SKM-1 (cell line): ENCODE results near the gene GLTPD2.
"Not testable (repeated sequence)": the region's sequence is repeated elsewhere in the genome, so short reads cannot be mapped to it uniquely, and the experiment has no call there.

Experiments used
- DNase-seq: peaks from one replicate; lab custom pipeline; 2025; ENCODE audit not compliant: unreplicated experiment; lab: John Stamatoyannopoulos, UW

The GLTPD2 gene

GRCh38 chr17:4807605-4808377, 19.0 kb downstream of the GLTPD2 start:
- no peak for DNase-seq

GRCh38 chr17:4808378-4808767, 19.6 kb downstream of the GLTPD2 start:
- DNase-seq: no peak

DNA sequence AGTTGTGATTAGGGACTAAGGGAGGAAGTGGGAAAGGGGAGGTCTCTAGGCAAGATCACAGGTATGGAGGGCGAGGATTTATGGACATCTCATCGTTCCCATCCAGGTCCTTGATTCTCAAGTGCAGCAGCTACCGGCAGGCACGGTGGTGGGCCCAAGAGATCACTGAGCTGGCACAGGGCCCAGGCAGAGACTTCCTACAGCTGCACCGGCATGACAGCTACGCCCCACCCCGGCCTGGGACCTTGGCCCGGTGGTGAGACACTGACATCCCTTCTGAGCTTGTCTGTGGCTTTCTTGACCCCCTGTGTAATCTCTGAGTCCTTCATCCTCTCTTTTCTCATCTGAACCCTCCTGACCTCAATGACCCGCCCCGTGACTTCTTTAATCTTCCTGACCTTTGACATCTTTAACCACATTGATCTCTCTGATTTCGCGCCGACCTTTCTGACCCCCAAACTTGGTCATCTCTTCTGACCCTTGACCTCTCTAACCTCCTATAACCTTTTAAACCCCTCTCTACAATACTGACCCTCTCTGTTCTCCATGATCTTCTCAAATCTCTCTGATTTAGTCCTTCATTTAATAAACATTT, 22.0 kb downstream of the GLTPD2 start:
- no peak for DNase-seq

GRCh38 chr17:4811471-4811870, 22.7 kb downstream of the GLTPD2 start:
- DNase-seq: no peak

- no peak for DNase-seq
Measured at GRCh38 chr17:4812690-4813089, 23.9 kb downstream of the GLTPD2 start.

DNA sequence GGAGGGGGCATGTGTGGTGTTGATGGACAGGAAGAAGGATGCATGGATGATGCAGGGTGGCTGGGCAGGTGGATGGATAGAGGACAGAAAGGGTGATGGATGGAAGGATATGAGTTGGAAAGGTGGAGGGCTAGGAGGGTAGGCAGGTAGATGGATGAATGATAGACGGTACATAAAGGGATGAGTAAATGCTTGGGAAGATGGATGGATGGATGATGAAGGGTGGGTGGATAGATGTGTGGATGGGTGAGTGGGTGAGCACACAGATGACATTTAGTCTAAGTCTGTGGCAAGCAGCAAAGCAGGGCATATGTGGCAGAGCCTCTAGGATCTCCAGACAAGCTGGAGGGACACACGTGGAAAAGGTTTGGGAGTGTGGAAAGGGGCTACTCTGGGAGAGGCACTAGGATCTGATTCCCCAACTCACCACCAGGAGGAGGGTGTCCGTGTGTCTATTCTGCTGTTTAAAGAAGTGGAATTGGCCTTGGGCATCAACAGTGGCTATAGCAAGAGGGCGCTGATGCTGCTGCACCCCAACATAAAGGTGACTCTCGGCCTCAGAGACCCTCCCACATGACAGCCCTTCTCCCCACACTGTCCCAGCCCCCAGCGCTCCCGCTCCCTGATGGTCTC, 26.4 kb downstream of the GLTPD2 start:
- no peak for DNase-seq

DNA sequence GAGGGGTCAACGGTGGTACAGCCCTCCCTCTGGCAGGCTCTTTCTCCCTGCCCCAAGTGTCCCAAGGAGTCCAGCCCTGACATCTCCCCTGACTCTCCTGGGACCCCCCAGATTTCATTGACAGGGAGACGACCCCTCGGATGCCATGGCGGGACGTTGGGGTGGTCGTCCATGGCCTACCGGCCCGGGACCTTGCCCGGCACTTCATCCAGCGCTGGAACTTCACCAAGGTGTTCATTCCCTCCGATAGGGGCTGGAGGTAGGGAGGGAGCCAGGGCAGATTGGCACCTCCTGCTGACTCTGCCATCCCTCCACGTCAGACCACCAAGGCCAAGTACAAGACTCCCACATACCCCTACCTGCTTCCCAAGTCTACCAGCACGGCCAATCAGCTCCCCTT, 28.1 kb downstream of the GLTPD2 start:
- DNase-seq: no peak

DNA sequence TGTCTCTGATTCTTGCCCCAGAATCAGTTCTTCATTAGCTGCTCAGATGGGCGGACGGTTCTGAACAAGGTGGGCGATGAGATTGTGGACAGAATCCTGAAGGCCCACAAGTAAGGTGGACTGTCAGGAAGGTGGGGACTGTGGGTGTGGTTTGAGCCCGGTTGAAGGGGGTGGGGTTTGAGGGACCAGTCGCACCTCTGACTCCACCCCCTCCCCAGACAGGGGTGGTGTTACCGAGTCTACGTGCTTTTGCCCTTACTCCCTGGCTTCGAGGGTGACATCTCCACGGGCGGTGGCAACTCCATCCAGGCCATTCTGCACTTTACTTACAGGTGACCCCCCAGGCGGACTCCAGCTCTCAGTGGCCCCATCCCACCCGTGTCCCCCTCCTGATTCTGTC, 29.5 kb downstream of the GLTPD2 start:
- no peak for DNase-seq

GRCh38 chr17:4822835-4823234, 34.1 kb downstream of the GLTPD2 start:
- DNase-seq: no peak

DNA sequence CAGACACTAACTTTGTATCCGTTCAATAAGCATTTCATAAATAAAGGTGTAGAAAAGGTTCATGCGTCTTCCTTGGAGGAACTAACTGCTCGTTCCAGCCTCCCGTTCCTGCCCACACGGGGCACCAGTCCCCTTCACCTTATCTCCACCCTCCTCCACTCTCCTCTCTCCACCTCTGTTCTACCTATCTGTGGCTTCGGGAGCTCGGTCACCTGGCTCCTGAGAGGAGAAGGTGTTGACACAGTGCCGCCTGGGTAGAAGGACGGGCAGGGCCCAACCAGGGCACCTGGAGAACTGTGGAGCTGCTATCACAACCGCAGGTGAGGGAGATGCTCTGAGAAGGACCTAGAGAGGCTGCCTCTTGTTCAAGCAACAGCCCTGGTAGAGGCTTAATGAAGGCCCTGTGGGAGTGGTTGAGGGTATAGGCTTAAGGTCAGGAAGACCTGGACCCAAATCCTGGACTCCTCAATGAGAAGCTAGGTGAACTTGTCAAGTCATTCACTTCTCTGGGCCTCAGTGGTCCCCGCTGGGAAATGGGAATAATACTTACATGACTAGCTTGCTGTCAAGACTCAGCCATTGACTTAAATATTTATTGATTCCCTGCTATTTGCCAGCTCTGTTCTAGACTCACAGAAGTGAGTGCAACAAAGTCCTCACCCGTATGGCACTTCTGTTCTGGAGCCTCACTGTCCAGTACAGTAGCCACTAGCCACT, 34.8 kb downstream of the GLTPD2 start:
- DNase-seq: no peak

GRCh38 chr17:4827399-4827798, 38.6 kb downstream of the GLTPD2 start:
- no peak for DNase-seq

DNA sequence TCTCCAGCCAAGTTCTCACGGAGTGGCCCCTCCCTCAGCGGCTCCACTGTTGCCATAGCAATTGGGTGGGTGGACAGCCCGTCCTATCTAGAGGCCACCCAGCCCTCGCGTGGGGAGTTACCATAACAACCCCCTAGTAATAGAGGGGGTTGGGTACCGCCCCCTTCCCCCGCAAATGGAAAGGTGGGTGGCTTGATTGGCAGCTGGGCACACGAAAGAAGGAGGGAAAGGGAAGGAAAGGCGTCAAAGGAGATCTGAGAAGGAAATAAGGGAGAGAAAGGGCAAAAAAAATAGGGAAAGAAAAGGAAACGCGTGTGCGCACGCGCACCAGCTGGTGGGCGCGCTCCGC, 44.0 kb downstream of the GLTPD2 start:
- DNase-seq: not testable (repeated sequence)

DNA sequence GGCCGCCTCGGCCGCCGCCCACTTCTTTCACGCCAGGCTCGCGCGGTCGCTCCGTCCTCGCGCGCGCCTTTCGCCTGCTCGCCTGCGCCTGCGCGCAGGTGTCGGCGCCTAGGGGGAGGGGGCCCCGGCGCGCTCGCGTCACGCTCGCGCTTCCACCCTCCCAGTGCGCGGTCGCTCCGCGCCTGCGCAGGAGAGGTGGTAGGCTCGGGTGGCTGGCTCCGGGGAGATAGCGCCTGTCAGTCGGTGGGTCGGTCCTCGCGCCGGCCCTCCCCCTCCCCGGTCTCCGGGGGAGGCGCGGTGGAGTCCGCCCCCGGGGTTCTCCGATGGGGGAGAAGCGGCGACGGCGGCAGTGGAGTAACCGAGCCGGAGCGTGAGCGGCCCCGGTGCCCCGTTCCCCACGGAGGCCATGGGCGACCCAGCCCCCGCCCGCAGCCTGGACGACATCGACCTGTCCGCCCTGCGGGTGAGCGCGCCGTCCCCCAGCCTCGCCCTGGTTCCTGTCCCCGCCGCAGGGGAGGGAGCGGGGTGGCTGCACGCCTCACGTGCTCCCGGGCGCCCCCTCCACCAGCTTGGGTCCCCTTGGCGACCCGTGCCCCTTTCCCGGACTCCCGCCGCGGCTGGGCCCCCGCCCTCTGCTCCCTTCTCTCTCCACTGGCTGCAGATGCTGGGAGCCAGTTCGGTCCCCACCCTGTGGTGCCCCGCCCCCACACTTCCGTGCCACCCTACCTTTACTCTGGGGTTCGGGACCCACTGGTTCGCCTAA, 44.6 kb downstream of the GLTPD2 start, which contains the start of gene MINK1:
MINK1 (plus strand) TSS at position 163 of the 763 bp plus-strand sequence; CDS start at position 407, 244 bp downstream.
- peak; percentile 23 for DNase-seq

DNA sequence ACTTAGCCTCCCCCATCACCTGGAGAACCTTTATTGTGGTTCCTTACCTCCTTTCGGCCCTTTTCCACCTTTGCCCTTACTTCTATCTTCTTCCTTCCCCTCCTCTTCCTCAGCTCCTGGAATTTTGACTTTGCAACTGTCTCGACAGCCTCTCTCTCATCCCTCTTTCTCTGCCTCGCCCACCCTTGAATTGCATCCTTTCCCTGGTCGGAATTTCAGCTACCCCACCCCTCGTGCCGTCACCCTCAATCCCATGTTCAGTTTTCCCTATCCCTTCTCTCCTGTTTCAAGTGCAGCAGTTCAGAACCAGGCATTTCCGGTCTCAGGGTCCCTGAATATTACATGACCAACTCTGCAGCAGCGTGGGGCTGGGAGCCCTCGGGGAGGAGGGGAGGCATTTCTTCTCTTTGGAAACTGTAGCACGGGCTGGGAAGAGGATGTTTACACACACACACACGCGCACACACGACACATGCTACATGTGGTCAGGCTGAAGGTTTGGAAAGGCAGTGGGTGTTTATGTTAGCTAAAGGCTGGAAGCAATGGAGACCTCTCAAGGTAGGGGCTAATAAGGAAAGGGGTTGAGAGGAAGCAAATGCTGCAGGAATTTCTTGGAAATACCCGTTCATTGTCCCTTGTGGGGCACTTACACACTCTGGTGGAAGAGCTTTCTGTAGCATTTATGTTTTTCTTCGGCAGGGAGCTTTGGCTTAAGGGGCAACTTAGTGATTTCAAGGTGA, 45.3 kb downstream of the GLTPD2 start:
- no peak for DNase-seq

DNA sequence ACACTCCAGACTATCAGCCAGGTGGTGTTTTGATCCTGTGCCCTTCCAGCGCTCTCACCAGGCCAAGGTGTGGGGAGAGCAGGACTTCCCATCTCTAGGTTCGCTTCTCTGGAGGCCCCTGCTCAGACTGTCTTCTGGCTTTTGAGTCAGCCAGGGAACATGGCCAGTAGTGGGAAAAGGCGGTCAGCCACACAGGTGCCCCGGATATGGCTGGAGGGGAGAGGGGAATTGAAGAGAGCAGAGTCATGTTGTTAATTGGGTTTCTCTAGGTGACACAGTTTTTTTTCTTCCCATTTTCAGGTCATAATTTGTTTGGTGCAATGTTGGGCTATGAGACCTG, 45.9 kb downstream of the GLTPD2 start:
- DNase-seq: no peak

DNA sequence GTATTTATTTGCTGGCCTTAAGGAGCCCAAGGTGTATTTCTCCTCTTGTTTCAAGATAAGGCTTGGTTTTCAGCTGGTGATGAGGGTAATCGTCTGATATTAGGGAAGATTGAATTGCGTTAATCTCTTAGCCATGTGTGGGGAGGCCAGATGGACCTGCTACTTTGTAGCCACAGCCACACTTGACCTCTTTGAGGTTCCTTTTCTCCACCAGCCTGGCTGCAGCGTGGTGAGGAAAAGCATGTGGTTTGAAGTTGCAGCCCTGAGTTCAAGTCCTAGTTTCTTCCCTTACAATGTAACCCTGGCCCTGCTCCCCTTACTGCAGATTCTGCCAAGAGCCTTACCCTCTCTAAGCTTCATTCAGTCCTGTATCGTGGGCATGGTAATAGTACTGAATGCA, 47.5 kb downstream of the GLTPD2 start:
- no peak for DNase-seq

DNA sequence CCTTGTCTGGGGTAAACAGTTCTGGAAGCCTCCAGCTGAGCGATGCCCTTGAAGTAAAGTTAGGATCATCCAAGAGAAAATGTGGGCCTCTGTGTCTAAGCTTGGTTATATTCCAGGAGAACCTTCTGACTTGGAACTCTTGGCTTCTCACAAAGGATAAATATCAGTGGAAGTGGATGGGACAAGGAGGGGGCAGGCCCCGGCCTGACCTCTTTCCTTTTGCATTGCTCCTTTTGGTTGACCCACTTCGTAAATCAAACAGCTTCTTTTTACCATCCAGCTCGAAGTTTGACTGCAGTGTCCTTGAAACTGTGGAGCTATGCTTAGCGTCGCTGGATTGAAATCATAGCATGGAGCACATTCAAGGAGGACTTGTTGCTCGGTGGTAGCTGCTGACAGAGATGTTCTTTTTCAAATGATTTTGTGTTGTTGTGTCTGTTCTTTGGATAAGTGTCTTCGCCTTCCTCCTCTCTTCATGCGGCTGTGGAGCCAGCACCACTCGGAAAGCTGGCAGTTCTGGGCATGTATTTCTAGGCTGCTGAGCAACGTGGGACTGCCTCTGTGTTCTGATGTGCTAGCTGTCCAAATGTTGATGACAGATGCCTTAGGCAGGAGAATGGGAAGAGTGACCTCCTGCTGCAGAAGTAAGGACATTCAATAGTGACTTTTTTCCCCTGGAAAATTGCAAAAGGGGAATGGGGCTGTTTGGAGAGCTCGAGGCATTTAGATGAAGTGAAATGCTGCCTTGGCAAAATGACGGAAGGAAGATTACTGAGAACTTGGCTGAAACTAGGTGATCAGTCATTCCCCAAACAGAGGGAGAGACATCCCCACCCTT, 48.9 kb downstream of the GLTPD2 start:
- DNase-seq: no peak

DNA sequence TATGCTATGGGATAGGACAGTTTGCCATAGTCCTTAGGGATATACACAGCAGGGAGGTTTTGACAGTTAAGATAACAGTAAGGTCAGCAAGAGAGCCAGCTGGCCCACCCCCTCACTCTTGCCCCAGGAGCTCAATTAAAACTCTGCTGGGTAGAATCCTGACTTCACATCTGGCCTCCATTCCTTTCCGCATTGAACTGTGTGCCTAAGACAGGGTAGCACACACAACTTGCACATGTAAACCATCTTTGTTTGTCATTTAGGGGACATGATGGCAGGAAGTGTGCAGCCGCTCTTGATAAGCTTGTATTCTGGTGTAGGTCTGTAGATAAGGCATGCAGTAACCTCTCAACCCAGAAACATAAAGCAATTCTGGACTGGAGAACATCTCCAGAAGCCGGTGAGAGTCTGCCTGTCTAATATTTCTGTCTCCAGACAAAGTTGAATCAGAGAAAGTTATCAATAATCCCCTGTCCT, 49.6 kb downstream of the GLTPD2 start:
- DNase-seq: no peak

- DNase-seq: no peak
Measured at GRCh38 chr17:4839221-4839620, 50.5 kb downstream of the GLTPD2 start.
